Activated CD4-positive, alpha-beta T cell treated with anti-CD3 and anti-CD28 coated beads for 1 hour (primary cell): ENCODE measurements around the gene GPR142.

Experiments used
- DNase-seq: peaks from one replicate; pipeline ENCODE4 v3.0.0-alpha.2; 2020

GPR142 gene

DNA sequence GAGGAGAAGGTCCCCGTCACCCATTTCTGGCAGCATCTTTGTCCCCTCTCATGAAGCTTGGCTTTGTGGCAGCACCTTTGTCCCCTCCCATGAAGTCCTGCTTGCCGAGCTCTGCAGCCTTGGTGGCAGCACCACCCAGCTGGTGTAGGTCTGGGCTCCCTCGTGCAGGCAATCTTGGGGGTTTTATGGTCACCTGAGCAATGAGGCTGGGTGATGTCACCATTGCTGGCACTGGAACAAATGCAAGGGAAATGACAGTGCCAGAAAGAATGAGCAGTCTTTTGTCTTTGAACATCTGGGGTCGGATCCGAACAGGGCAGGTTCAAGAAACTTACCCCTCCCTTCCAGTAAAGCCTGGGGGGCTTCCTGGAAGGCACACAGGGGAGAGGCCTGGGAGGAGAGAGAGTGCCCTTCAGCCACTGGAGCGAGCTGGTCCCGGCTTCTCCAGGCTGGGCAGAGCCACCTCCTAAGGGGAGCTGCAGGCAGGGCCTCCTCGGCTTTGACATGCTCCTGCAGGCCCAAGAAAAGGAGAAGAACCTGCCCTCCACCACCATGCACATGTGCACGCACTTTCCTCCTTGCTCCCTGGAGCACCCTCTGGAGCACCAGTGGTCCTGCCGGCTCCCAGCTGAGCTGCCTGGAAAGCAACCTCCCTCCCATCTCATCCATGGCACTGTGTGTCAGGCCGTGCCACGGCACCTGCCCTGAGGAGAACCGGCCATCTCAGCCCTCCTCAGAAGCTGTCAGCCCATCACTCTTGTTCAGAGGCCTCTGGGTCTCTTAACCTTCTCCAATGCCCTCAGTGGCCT is 21.7 kb upstream of the GPR142 start:
- no peak for DNase-seq

DNA sequence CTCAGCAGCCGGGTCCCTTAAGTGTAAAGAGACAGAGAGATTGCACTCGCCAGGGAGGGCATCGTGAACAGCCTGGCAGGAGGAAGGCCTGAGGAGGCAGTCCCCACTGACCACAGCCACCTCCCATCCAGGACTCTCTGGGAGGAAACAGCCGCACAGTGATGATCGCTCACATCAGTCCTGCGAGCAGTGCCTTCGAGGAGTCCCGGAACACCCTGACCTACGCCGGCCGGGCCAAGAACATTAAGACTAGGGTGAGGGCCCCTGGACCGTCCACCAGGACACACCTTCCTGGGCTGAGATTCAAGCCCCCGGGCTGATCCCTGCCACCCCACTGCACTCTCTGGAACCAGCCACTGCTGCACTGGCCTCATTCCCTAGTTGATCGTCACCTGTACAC is 19.7 kb upstream of the GPR142 start:
- DNase-seq = no peak

DNA sequence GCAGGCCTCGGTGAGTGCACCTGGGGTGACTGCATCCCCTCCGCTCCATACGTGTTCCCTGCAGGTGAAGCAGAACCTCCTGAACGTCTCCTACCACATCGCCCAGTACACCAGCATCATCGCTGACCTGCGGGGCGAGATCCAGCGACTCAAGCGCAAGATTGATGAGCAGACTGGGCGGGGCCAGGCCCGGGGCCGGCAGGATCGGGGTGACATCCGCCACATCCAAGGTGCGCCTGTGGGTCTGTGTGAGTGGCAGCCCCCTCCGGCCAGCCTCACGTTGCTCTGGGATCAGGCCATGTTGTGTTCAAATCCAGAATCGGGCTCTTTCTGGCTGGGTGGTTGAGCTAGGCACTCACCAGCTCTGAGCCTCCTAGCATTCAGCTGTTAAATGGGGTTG is 18.2 kb upstream of the GPR142 start:
- no peak for DNase-seq

DNA sequence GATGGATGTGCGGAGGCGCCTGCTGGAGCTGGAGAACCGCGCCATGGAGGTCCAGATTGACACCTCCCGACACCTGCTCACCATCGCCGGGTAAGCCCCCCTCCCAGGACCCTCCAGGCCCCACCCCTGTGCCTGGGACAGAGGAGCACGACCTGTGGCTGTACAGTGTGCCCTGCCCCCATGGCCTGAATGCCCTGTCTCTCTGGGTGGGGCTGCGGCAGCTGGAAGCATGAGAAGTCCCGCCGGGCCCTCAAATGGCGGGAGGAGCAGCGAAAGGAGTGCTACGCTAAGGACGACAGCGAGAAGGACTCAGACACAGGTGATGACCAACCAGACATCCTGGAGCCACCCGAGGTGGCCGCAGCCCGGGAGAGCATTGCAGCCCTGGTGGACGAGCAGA is 16.8 kb upstream of the GPR142 start:
- no peak for DNase-seq

DNA sequence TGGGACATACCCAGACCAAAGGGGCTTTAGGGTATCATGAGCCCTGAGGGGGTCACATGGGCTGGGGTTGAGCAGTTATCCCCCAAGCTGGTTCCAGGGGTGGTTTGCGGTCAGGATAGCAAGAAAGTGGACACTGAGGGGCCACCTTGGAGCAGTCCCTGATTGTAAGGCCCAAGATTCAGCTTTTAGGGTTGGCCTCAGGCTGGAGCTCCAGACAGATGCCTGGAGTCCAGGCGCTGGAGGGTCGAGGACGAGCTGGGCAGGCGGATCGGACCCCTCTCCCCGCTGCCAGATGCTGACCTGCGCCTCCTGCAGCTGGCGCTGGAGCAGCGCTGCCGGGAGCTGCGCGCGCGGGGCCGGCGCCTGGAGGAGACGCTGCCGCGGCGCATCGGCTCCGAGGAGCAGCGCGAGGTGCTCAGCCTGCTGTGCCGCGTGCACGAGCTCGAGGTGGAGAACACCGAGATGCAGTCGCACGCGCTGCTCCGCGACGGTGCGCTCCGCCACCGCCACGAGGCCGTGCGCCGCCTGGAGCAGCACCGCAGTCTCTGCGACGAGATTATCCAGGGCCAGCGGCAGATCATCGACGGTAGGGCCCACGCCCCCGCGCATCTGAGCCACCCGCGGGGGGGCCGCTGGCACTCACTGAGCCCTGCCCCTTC is 15.6 kb upstream of the GPR142 start:
- DNase-seq = no peak

DNA sequence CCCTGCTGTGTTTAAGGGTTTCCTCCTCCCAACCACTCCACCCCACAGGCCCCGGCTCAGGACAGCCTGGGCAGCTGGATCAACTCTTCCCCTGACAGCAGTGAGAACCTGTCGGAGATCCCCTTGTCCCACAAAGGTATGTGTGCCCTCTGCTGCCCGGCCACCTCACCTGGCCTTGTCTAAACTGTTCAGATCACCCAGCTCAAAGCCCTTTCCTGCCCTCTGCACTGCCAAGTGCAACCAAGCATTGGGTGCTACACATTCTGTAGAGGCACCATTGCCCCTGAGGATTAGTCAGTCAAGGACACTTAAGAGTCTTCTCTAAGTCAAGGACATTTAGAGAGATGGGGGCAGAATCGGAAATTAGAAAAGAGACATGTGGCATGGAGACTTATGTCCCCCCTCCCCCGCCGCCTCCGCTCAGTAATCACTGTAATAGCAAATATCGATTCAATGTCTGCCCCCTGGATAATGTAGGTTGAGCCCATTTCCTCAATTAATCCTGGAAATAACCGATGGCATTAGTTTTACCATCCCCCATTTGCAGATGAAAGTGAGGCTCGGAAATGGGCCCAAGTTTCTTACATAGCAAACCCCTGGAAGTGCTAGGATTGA is 13.8 kb upstream of the GPR142 start:
- DNase-seq = no peak

DNA sequence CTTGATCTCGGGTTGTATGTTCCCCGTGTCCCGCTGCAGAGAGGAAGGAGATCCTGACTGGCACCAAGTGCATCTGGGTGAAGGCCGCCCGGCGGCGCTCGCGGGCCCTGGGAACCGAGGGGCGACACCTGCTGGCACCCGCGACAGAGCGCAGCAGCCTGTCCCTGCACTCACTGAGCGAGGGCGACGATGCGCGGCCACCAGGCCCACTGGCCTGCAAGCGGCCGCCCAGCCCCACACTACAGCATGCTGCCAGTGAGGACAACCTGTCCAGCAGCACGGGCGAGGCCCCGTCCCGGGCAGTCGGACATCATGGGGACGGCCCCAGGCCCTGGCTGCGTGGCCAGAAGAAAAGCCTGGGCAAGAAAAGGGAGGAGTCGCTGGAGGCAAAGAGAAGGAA is 13.2 kb upstream of the GPR142 start:
- DNase-seq = no peak

DNA sequence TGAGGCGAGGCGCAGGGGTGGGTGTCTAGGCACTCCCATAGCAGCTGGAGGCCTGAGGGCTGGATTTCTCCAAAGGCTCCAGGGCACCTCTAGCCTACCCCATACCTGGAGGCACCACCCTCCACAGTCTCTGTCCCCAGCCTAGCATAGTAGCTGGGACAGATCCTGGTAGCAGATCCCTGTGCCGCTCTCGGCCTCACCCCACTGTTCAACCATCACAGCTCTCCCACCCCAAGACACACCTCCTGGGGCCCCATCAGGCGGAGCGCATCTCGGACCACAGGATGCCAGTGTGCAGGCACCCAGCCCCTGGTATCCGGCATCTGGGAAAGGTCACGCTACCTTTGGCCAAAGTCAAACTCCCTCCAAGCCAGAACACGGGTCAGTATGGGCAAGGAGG is 12.7 kb upstream of the GPR142 start:
- no peak for DNase-seq

DNA sequence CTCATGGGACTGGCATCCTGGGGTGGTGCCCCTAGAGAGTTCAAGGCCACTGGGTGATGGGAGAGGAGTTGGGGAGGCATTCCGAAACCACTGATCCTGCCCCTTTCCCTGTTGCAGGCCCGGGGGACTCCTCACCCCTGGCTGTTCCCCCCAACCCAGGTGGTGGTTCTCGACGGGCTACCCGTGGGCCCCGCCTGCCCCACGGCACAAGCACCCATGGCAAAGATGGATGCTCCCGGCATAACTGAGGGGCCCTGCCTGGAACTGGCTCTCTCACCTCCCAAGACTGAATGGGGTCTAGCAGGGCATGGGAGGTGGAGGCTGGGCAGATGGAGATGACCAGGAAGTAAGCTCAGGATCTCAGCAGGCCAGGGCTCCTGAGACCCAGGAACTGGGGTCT is 12.2 kb upstream of the GPR142 start:
- no peak for DNase-seq

DNA sequence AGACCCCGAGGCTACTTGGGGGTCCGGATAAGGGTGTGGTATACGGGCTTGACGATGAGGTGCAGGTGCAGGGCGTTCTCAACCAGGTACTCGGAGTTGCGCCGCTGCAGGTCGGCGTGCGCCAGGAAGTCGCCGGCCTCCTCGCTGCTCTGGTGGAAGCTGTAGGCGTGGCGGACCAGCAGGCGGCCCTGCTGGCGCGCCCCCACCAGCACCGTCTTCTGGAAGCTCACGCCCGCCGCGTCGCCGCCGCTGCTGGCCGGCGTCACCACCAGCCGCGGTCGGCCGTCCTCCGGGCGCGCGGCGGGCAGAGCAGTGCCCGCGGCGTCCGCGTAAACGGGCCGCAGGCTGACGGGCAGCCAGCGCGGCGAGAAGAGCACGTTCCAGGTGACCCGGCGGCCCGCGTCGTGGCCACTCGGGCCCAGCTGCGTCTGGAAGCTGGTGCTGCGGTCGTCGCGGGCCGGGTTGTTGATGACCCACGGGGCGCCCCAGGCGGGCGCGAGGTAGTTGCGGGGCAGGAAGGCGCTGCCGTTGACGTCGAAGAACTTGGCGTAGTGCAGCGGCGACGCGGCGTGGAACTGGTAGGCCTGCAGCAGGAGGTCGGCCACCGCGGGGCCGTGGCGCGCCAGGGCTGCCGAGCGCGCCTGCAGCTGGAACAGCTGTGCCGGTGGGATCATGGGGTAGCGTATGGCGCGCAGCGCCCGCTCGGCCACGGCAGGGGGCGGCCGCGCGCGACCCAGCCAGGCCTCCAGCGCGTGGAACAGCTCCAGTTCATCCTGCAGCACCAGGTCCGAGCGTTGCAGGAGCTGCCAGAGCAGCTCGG is 10.4 kb upstream of the GPR142 start:
- DNase-seq = no peak

DNA sequence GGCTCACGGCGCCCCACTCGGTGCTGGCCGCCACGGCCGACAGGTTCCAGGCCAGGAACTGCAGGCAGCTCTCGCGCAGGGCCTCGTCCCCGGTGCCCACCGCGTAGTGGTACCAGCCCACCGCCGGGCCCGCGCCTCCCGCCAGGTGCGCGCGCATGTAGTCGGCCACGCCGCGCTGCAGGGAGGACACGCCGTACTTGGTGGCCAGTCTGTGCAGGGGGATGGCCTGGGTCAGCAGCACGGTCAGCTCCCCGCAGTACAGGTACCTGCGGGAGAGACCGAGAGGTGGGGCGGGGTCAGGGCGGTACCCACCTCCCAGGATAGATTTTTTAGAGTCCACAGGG is 9.9 kb upstream of the GPR142 start:
- DNase-seq = no peak

DNA sequence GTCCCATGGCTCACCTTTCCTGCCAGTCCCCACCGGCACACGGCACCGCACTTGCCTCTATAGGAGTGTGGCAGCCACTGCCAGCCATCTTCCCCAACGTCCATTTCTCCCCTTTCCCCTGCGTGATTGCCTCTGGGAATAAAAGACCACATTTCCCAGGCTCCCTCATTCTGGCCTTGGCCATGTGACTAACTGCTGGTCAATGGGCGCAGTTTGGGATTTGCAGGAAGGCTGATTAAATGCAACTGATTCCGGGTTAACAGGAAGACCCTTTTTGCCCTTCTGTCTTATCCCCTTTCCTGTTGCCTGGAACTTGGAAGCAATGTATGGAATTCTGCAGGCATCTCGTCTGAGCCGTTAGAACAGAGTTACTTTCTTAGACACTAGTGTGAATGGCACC is 8.6 kb upstream of the GPR142 start:
- no peak for DNase-seq

DNA sequence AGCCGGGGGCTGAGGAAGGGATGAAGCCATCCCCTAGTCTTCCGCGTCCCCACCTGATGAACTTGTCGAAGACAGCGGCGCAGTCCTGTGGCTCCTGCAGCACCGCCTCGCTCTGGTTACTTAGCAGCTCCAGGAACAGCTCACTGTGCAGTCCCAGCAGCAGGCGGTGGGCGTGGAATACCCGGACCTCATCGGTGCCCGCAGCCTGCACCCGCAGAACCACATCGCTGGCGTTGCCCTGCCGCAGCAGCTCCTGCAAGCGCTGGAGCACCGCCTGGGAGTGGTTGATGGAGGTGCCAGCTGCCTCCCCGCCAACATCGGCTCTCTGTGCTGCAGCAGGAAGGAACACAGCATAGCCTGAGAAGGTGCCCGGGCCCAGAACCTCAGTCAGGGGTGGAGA is 7.4 kb upstream of the GPR142 start:
- DNase-seq = no peak

DNA sequence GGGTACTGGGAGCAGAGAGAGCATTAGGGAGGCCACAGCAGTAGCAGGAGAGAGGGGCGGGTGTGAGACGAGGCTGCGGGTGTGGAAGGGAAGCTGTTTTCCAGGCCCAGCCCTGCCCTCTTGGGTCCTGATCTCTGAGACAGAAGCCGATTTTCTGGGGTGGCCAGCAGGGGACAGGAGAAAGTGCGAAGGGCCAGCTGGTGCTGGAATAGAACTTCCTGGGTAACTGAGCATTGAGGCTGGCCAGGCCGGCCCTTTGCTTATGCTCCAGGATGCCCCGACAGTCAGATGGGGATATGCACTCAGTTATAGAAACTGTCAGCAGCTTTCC is 6.4 kb upstream of the GPR142 start:
- no peak for DNase-seq

DNA sequence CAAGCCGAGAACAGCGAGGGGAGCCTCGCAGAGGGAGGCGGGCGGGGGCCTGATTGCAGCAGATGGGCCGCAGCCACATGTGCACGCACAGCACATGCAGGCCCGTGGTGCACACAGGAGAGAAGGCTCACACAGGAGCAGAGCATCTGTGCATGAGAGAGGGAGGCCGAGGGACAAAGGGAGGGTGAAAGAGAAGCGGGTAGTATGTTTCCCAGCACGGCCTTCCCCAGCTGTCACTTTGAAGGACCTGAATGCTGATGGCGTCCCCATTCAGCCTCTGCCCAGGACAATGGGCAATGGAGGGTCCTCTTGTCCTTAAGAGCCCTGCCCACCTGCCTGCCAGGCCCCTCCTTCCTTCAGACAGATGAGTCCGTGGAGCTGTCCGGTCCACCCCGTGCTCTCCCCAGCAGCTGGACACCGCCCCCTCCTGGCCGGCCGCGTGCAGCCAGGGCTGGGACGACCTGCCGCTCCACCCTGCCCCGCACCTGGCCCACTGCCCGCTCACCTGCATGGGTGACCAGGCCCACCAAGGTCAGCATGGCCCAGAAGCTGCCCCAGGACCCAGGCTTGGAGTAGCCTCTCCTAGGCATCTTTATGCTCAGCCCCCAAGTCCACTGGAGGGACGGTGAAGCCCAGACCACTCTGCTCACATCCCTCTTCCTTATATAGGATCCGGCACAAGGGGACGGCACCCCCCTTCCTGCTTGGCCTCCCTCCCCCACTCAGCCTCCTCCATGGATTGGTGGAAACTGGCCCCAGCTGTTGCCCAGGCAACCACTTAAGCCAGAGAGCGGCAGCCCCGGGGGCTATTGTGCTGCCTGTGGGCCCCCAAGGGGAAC is 5.9 kb upstream of the GPR142 start, which contains the start of gene BTBD17:
TSS of gene BTBD17 (minus strand) at position 639 of the 839 bp plus-strand sequence. CDS start at position 590, 49 bp downstream.
- no peak for DNase-seq

DNA sequence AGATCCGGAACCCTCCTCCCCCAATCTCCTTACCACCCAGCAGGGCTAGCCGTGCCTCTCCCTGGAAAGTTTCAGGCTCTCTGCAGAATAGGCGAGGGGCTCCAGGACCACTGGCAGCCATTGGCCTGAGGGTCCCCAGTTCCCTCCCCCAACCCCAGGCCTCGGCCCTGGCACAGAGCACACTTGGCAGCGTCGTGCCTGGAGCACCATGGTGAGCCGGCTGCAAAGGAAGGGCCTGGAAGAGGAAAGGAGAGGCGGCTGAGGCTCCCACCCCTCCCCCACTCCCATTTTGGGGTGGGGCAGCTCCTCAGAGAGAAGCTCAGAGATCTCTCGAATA is 5.3 kb upstream of the GPR142 start:
- DNase-seq = no peak

DNA sequence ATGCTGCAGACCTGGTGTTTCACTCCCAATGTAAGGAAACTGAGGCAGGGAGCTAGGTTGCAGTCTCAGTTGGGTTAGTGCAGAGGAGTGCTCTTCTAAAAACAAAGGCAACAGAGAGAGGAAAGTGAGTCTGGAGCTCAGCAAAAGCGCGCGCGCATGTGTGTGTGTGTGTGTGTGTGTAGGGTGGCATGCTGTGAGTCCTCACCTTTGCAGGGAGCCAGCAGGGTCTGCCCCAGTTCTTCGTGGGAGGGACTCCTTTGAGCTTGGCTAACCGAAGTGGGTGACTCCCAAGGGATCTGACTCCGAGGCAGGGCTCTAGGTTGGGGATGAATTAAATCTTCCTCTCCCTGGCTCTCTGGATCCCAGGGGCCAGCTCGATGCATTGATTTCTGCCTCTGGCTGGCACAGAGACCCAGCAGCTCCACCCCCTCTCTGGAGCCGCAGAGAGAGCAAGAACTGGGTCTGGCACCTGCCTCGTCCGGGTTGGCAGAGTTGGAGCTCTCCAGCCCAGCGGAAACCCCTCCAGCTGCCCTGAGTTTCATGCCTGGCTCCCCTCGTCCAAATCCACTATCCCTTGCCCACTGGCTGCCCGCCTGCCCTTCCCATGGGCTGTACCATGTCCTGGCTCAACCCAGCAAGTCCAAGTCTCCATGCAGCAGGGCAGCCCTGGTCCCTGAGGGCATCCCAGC is 4.4 kb upstream of the GPR142 start:
- DNase-seq = no peak

DNA sequence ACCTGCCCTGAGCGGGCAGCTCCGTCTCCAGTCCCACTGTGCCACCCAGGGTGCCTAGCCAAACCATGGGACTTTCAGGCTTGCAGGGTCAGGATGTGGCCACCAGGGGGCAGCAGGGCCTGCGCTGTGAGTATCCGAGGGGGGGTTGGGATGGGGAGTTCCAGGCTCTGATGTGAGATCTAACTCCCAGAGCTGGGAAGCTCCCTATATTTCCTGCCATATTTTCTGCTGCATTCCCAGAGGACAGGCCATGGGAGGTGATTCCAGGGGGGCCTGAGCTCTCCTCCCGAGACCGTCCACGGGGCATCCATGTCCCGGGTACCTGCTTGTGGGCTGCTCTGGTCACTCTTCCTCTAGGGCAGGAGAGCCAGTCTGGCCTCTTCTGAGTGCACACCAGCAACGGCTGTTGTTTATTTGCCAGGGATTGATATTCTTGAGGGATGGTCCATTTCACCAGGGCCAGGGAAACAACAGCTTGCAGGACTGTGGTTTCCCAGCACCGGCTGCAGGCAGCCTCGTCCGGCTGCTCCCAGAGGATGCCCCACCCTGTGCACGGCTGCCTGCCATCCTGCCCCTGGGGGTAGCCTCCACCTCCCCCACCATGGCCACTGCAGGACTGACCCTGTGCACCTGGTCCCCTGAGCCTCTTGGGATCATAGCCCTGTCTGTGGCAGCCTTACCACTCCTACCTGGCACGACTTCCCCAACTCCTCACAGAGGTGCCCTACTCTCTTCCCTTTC is 1.2 kb downstream of the GPR142 start:
- peak; percentile 59 for DNase-seq

DNA sequence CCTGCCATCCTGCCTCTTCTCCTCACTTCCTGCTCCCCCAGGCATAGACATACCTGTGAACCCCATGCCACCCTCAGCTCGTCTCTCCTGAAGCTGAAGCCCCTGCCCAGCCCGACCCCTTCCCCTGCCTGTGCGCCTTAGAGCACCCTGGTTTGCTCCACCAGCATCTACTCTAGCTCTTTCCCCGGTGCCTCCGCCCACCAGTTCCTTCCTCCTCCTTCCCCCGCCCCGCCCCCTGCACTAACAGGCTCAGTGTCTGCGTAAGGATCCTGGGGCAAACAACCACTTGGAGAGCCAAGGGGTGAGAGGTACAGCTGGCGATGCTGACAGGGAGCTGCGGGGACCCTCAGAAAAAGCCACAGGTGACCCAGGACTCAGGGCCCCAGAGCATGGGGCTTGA is 1.9 kb downstream of the GPR142 start:
- peak; percentile 44 for DNase-seq

DNA sequence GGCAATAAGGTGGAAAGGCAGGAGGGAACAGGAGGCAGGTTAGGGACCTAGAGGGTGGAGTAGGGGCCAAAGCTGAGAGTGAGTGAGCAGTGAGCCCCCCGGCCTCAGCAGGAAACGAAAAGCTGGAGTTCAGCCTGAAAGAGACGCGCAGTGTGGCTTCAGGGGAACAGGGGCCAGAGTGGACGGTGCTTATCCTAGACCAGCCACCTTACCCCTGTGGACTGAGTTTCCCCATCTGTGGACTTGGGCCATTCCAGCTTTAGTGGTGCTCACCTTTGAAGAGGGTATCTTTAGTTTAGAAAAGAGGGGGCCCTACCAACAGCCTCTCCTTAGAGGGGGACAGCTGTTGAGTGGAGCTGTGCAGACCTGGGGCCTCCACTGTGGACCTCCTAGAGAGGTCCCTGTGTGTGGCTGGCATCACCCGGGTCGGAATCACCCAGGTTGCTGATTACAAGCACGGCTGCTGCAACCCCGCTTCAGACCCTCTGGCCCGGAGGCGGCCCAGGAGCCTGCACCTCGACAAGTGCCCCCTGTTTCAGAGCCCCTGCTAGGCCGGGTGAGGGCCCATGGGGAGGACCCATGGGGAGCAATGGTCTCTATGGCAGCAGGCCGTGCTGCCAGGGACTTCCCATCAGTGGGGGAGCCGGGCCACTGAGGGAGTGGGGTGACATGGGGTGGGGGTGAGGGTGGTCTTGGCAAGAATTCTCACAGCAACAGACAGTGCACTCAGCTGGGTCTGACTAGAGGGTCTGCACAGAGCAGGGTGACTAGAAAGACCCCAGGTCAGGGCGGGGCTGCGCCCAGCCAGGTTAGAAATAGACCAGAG is 2.6 kb downstream of the GPR142 start:
- DNase-seq = no peak
